Heart left ventricle (tissue), 16 donors: ENCODE data around the gene METTL25. TPM values are rescaled to one million over a fixed set of nuclear protein-coding genes. Genes with fewer than 3 reads are reported as not detected.

ENCODE experiments used
- ATAC-seq, 4 donors: fragments of 200-7000 bp; cut with Tn5 transposase; one replicate each; pipeline ENCODE4 v1.9.1; 2020 to 2022; ENCODE audit warnings: moderate library complexity in 4 of 4, mild to moderate bottlenecking in 3 of 4, moderate number of reproducible peaks in 1 of 4
- DNase-seq, 5 donors: peaks; one replicate each; pipeline ENCODE4 v3.0.0-alpha.2; 2020
- H3K27ac ChIP-seq, 12 donors: fragments of 200-600 bp; sonication (generic) in 4 of 12; one replicate each; pipeline versions ENCODE4 v1.5.0 to v1.8.0; 2016 to 2022; ENCODE audit warnings: mild to moderate bottlenecking in 2 of 12
- H3K27me3 ChIP-seq, 9 donors: fragments of 200-600 bp; sonication (generic) in 2 of 9; one replicate each; pipeline versions ENCODE4 v1.5.1 to v1.8.0; 2016 to 2022; ENCODE audit warnings: mild to moderate bottlenecking in 3 of 9
- H3K36me3 ChIP-seq, 9 donors: fragments of 200-600 bp; sonication (generic) in 2 of 9; one replicate each; pipeline versions ENCODE4 v1.5.0 to v1.8.0; 2018 to 2022; ENCODE audit warnings: mild to moderate bottlenecking in 2 of 9
- H3K4me1 ChIP-seq, 12 donors: fragments of 200-600 bp; sonication (generic) in 4 of 12; one replicate each; pipeline versions ENCODE4 v1.5.0 to v1.8.0; 2016 to 2022; ENCODE audit warnings: mild to moderate bottlenecking in 3 of 12
- H3K4me3 ChIP-seq, 12 donors: fragments of 200-600 bp; sonication (generic) in 4 of 12; one replicate each; pipeline versions ENCODE4 v1.5.0 to v1.8.0; 2017 to 2022; ENCODE audit warnings: mild to moderate bottlenecking in 9 of 12, moderate library complexity in 4 of 12
- H3K9me3 ChIP-seq, 12 donors: fragments of 200-600 bp; sonication (generic) in 4 of 12; one replicate each; pipeline versions ENCODE4 v1.5.0 to v1.8.0; 2016 to 2022; ENCODE audit warnings: mild to moderate bottlenecking in 1 of 12
- CTCF ChIP-seq, 12 donors: fragments of 200-600 bp; sonication (generic) in 4 of 12; IDR thresholded peaks; one replicate each; pipeline versions ENCODE4 v1.5.0 to v1.8.0; 2018 to 2022; ENCODE audit warnings: antibody characterized with exemption in 12 of 12, mild to moderate bottlenecking in 5 of 12
- POLR2A ChIP-seq, 2 donors: fragments of 450-650 bp; IDR thresholded peaks; one replicate each; pipeline ENCODE4 v1.6.1; 2017; ENCODE audit warnings: antibody characterized with exemption in 2 of 2, mild to moderate bottlenecking in 2 of 2, moderate library complexity in 2 of 2
- WGBS, 4 donors: extraction: QIAGEN DNeasy Blood & Tissue Kit in 2 of 4; methylation state at CpG; one replicate each; pipeline versions ENCODE4 v1.1.5 to v1.1.7; 2013 to 2018; 5-methylcytosine and 5-hydroxymethylcytosine counted together
- intact Hi-C, 10 donors: fragments of 100-400 bp; cut with DNase I; formaldehyde crosslinking; loops; one replicate each; pipeline versions ENCODE4 v1.11.1 to v1.14.2; 2022
- long read RNA-seq, 3 donors: library from polyadenylated mRNA; unstranded; transcript quantifications; one replicate each; pipeline ENCODE4 v2.0.0, GENCODE V29; 2020 to 2021
- polyA plus RNA-seq, 2 donors: library from polyadenylated mRNA; stranded (reverse); fragments of 200-250 nt; gene quantifications; one replicate each; pipeline ENCODE4 v1.2.3, GENCODE V29; 2013
- total RNA-seq, 9 donors: library from RNA; depleted of rRNA in 2 of 9; stranded (reverse); fragments of >200 nt in 2 of 9; fragmentation: NEBNext Ultra II Directional in 3 of 9; extraction: Animal tissue kit (Norgen Biotek cat#: 25700) in 3 of 9; gene quantifications; one replicate each; pipeline versions ENCODE4 v1.1.0 to v1.2.4, GENCODE V29; 2016 to 2023
- donor health status: ischemic (EF 13 %, LVEDD 7.1; RV severe dilation, severe dysfunction).
- donor health status: healthy with polysubstance abuse.
- donor health status: DM: no; HTN: yes; CAD: no.
- donor health status: DM: no; HTN: no; CAD: no.
- donor health status: ischemic (EF 25% LVEDD 6.9; RV normal size, moderate dysfunction).
- donor health status: ischemic (EF 25% LVEDD 5.7; RV mildly dilated, moderate dysfunction).
- donor health status: healthy.
- donor health status: DM: yes; HTN: yes; CAD: no.
- donor health status: ischemic (EF 35%, LVEDD 5.7; RV mildly dilated, moderate dysfunction).
- donor health status: nonischemic (EF 11% LVEDD 7.7; RV severe dilation, severe dysfunction).
- donor health status: DM: yes; HTN: yes; CAD: no.
- donor health status: PGD.
- donor health status: ischemic (EF 29% LVEDD 5.4; RV normal size, mild dysfunction).
- donor health status: nonischemic (EF 23%, LVEDD 6.1; RV moderate dilation, normal function).

METTL25 gene
- 10 to 100 TPM in 6 of 9 donors, 1 to 10 TPM in 3; 6.0 to 19.6 (median 13.5) TPM for total RNA-seq
- polyA plus RNA-seq: 1 to 10 TPM; 2.2 to 6.4 TPM
- long read RNA-seq, donor 1, transcript METTL25-201 (12 exons, 2,093 nt): major isoform, 6 of 9 reads
- long read RNA-seq, donor 1, partial matches to known transcripts: 1 of 9 reads
- long read RNA-seq, donor 1, other reads (novel, unspliced or antisense): 2 of 9 reads
- long read RNA-seq, donor 2, partial matches to known transcripts: 0 of 10 reads
- long read RNA-seq, donor 2, other reads (novel, unspliced or antisense): 6 of 10 reads
- long read RNA-seq, donor 3, partial matches to known transcripts: 0 of 3 reads
- long read RNA-seq, donor 3, other reads (novel, unspliced or antisense): 0 of 3 reads

- peak; percentile 97 to 98 (median 98) for DNase-seq
- peak within 1 kb of the TSS; percentile 89 to 99 (median 96) for H3K27ac ChIP-seq
- H3K4me3 ChIP-seq: peak within 1 kb of the TSS; percentile 75 to 98 (median 90)
- H3K9me3 ChIP-seq: no peaks in the 10 kb centered on the region
- no peaks in the 10 kb centered on the region for H3K27me3 ChIP-seq
- peaks cover 13 to 51% (median 38%) of the 10 kb centered on the region in 12 donors for H3K4me1 ChIP-seq
- WGBS, 4 donors: 0 to 1% (median 0%) methylated on average over 42 to 61 of the region's 61 CpGs
- TF ChIP-seq POLR2A (IDR thresholded peaks at IDR 0.05): peak in 1 of 2 donors; percentile 65
- TF ChIP-seq CTCF (IDR thresholded peaks at IDR 0.05): peak; percentile 75 to 99 (median 94)
- intact Hi-C loops: loop anchor here in 1 of 10 donors (2.0 kb wide), 1 partner anchor 328 kb away; the partner anchor contains the start of gene TMTC2
- peaks cover 0 to 36% (median 32%) of the 10 kb centered on the region in 9 donors for H3K36me3 ChIP-seq
- ATAC-seq: peak; percentile 98
These were observed at the start of gene METTL25, which contains the start of gene CCDC59 for GRCh38 chr12:82358200-82359114. Gene METTL25, plus strand, starts transcription at chr12:82358529. Its CDS starts 37 bp downstream, at chr12:82358566. Gene CCDC59, minus strand, starts transcription at chr12:82358387. Its CDS starts 11 bp downstream, at chr12:82358376.

- ATAC-seq (no peak), DNase-seq (no peak)
- Histone ChIP-seq H3K9me3 (peaks cover 0 to 15% (median 0%) of the 10 kb centered on the region in 12 donors), H3K4me1 (no peaks in the 10 kb centered on the region), H3K27me3 (no peaks in the 10 kb centered on the region), H3K27ac (no peak overlapping the region), H3K4me3 (no peak overlapping the region), H3K36me3 (no peaks in the 10 kb centered on the region)
- no peak for TF ChIP-seq POLR2A (IDR thresholded peaks at IDR 0.05)
- TF ChIP-seq CTCF (IDR thresholded peaks at IDR 0.05): no peak
- WGBS, 4 donors: 59 to 71% (median 66%) methylated on average over 8 of the region's 8 CpGs
- intact Hi-C loops: no loop called here
These were observed 43.9 kb upstream of the METTL25 start for GRCh38 chr12:82314406-82314892.

GRCh38 chr12:82319276-82319675, 39.1 kb upstream of the METTL25 start:
- H3K27ac ChIP-seq: no peak overlapping the region
- no peaks in the 10 kb centered on the region for H3K4me1 ChIP-seq
- TF ChIP-seq POLR2A (IDR thresholded peaks at IDR 0.05) (no peak), CTCF (IDR thresholded peaks at IDR 0.05) (no peak)
- H3K27me3 ChIP-seq: no peaks in the 10 kb centered on the region
- H3K9me3 ChIP-seq: no peaks in the 10 kb centered on the region
- no peak overlapping the region for H3K4me3 ChIP-seq
- no peaks in the 10 kb centered on the region for H3K36me3 ChIP-seq
- DNase-seq (no peak), ATAC-seq (no peak)
- WGBS, 4 donors: 66 to 74% (median 69%) methylated on average over 1 of the region's 1 CpG
- intact Hi-C loops: no loop called here
